OCI-LY1 (cell line): ENCODE data around the gene UTP14C.

Source experiments
- EZH2 ChIP-seq: fragments of 200-600 bp; sonication (generic), shearing (Covaris generic); IDR thresholded peaks from 2 replicates; pipeline ENCODE4 v1.8.0; 2017; ENCODE audit warnings: borderline replicate concordance, mixed run types, mild to moderate bottlenecking, antibody characterized with exemption, low read length, moderate library complexity, mixed read lengths
- TF ChIP-seq, protein P1 (sequence below): fragments of 200-600 bp; sonication (generic), shearing (Covaris generic); IDR thresholded peaks from 2 replicates; pipeline ENCODE4 v1.5.1; 2017; ENCODE audit warnings: mild to moderate bottlenecking, antibody characterized with exemption, low read length, moderate library complexity, mixed read lengths

DNA sequence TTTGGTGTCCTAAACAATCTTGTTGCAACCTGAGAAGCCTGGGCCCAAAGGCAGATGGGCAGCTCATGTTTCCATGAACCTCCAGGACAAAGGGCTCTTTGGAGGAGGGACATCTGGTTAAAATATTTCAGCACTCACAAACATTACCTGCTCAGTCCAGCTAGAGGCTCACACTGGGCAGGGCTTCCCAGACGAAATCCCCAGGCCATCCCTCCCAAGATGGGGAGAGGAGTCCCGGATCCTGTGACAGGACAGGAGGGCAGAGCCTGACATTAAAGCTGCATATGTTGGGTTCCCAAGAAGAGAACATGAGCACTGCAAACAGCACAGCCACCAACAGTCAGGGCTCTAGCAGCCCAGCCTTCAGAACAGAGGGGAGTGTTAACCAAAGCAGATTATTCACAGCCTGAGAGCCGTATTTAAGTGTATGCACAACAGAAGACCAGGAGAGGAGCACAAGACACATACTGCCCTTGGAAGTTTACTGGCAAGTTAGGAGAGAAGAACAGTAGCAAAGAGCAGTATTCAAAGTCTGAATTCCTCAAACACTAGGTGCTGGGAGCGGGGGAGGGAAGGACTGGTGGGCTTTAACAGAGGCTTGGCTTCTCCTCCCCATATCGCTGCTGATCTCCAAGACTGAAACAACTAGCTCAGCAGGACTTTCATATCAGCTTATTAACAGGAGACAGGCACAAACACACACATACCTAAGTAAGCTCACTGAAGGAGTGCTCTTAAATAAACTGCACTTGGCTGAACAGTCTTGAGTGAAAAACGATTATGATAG lies 25.6 kb upstream of the UTP14C start:
- no peak for TF ChIP-seq EZH2
- TF ChIP-seq, protein P1, sequence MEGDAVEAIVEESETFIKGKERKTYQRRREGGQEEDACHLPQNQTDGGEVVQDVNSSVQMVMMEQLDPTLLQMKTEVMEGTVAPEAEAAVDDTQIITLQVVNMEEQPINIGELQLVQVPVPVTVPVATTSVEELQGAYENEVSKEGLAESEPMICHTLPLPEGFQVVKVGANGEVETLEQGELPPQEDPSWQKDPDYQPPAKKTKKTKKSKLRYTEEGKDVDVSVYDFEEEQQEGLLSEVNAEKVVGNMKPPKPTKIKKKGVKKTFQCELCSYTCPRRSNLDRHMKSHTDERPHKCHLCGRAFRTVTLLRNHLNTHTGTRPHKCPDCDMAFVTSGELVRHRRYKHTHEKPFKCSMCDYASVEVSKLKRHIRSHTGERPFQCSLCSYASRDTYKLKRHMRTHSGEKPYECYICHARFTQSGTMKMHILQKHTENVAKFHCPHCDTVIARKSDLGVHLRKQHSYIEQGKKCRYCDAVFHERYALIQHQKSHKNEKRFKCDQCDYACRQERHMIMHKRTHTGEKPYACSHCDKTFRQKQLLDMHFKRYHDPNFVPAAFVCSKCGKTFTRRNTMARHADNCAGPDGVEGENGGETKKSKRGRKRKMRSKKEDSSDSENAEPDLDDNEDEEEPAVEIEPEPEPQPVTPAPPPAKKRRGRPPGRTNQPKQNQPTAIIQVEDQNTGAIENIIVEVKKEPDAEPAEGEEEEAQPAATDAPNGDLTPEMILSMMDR: no peak
